Activated CD8-positive, alpha-beta memory T cell treated with anti-CD3 and anti-CD28 coated beads, Interleukin-2, amount 50 U/mL, for 1 hour (primary cell): Measurements from ENCODE around the gene LRAT.
"Not testable (repeated sequence)": the region's sequence is repeated elsewhere in the genome, so short reads cannot be mapped to it uniquely, and the experiment has no call there.

Experiments
- DNase-seq: peaks from one replicate; pipeline ENCODE4 v3.0.0-alpha.2; 2020; ENCODE audit errors: extremely low read depth

Gene LRAT

GRCh38 chr4:154743683-154744340 is at the start of gene LRAT:
LRAT (plus strand) TSS chr4:154744000; CDS start chr4:154744327, 327 bp downstream.
- no peak for DNase-seq

GRCh38 chr4:154707877-154708276 is 35.9 kb upstream of the LRAT start:
- no peak for DNase-seq

GRCh38 chr4:154709550-154709949 is 34.2 kb upstream of the LRAT start:
- no peak for DNase-seq

GRCh38 chr4:154711522-154711921 is 32.3 kb upstream of the LRAT start:
- DNase-seq = no peak

GRCh38 chr4:154714339-154715040 is 29.3 kb upstream of the LRAT start:
- DNase-seq = no peak

- no peak for DNase-seq
Observed at GRCh38 chr4:154719087-154719486, 24.7 kb upstream of the LRAT start.

- no peak for DNase-seq
Observed at GRCh38 chr4:154720123-154720522, 23.7 kb upstream of the LRAT start.

- no peak for DNase-seq
Observed at GRCh38 chr4:154720618-154721267, 23.1 kb upstream of the LRAT start.

- no peak for DNase-seq
Observed at GRCh38 chr4:154722262-154722661, 21.5 kb upstream of the LRAT start.

- not testable (repeated sequence) for DNase-seq
Observed at GRCh38 chr4:154723601-154724000, 20.2 kb upstream of the LRAT start.

- no peak for DNase-seq
Observed at GRCh38 chr4:154727540-154727939, 16.3 kb upstream of the LRAT start.

GRCh38 chr4:154731756-154732155 is 12.0 kb upstream of the LRAT start:
- DNase-seq = no peak

- no peak for DNase-seq
Observed at GRCh38 chr4:154732669-154733068, 11.1 kb upstream of the LRAT start.

- DNase-seq = no peak
Observed at GRCh38 chr4:154736770-154737169, 7.0 kb upstream of the LRAT start.

GRCh38 chr4:154738426-154738825 is 5.4 kb upstream of the LRAT start:
- DNase-seq = no peak

- DNase-seq = no peak
Observed at GRCh38 chr4:154739111-154739510, 4.7 kb upstream of the LRAT start.

GRCh38 chr4:154740462-154740861 is 3.3 kb upstream of the LRAT start:
- DNase-seq = no peak

- no peak for DNase-seq
Observed at GRCh38 chr4:154741131-154741665, 2.6 kb upstream of the LRAT start.

GRCh38 chr4:154741922-154742850 is 1.6 kb upstream of the LRAT start:
- DNase-seq = no peak

GRCh38 chr4:154744341-154744926 is 634 bp downstream of the LRAT start:
- no peak for DNase-seq

GRCh38 chr4:154757713-154758112 is 13.9 kb downstream of the LRAT start:
- DNase-seq = no peak
